HG03135 (cell line): ENCODE results near the gene MAN2B1.
"Not testable (repeated sequence)": the region's sequence is repeated elsewhere in the genome, so short reads cannot be mapped to it uniquely, and the experiment has no call there.

Experiments
- ATAC-seq: cut with Tn5 transposase; IDR thresholded peaks from one replicate; pipeline ENCODE4 v1.9.1; 2021; ENCODE audit warnings: mild to moderate bottlenecking, moderate library complexity; ENCODE audit not compliant: unreplicated experiment

The MAN2B1 gene

GRCh38 chr19:12689581-12690216 is 23.2 kb upstream of the MAN2B1 start:
- no peak for ATAC-seq

- no peak for ATAC-seq
These were observed 22.5 kb upstream of the MAN2B1 start for GRCh38 chr19:12689012-12689411.

GRCh38 chr19:12687496-12688196 is 21.1 kb upstream of the MAN2B1 start, which contains the start of gene GNG14:
TSS of gene GNG14 (plus strand) at chr19:12687998. CDS start at chr19:12688049, 51 bp downstream.
- no peak for ATAC-seq

GRCh38 chr19:12685831-12686230 is 19.3 kb upstream of the MAN2B1 start:
- no peak for ATAC-seq

- peak; percentile 59 for ATAC-seq
These were observed 14.8 kb upstream of the MAN2B1 start, which contains the start of gene DHPS for GRCh38 chr19:12681074-12681987. TSS of gene DHPS (minus strand) at chr19:12681880. CDS start at chr19:12681766, 114 bp downstream.

- ATAC-seq: no peak
These were observed 13.5 kb upstream of the MAN2B1 start for GRCh38 chr19:12680034-12680433.

GRCh38 chr19:12678039-12678438 is 11.5 kb upstream of the MAN2B1 start:
- ATAC-seq: not testable (repeated sequence)

- no peak for ATAC-seq
These were observed 10.4 kb upstream of the MAN2B1 start for GRCh38 chr19:12676928-12677327.

- no peak for ATAC-seq
These were observed 9.8 kb upstream of the MAN2B1 start for GRCh38 chr19:12676384-12676792.

- no peak for ATAC-seq
These were observed 9.4 kb upstream of the MAN2B1 start for GRCh38 chr19:12675940-12676339.

GRCh38 chr19:12675399-12675798 is 8.9 kb upstream of the MAN2B1 start:
- ATAC-seq: no peak

- ATAC-seq: no peak
These were observed 6.2 kb upstream of the MAN2B1 start for GRCh38 chr19:12672744-12673143.

- ATAC-seq: no peak
These were observed 3.8 kb upstream of the MAN2B1 start for GRCh38 chr19:12670159-12670928.

GRCh38 chr19:12669270-12670158 is 3.0 kb upstream of the MAN2B1 start:
- ATAC-seq: no peak

GRCh38 chr19:12668932-12669269 is 2.4 kb upstream of the MAN2B1 start:
- no peak for ATAC-seq

GRCh38 chr19:12668346-12668745 is 1.8 kb upstream of the MAN2B1 start:
- no peak for ATAC-seq

- no peak for ATAC-seq
These were observed 1.3 kb upstream of the MAN2B1 start for GRCh38 chr19:12667731-12668302.

- no peak for ATAC-seq
These were observed 774 bp downstream of the MAN2B1 start for GRCh38 chr19:12665671-12666264.

- ATAC-seq: no peak
These were observed 1.3 kb downstream of the MAN2B1 start for GRCh38 chr19:12665281-12665573.
